Vagina (tissue), 2 donors: Measurements from ENCODE around the gene MIPEP.

Source experiments
- CTCF ChIP-seq, 3 experiments: fragments of 450-650 bp in 2 of 3; fragments of 200-600 bp in 1 of 3; sonication (generic) in 1 of 3; IDR thresholded peaks; one replicate each; pipeline ENCODE4 v1.5.1; 2017 to 2019; ENCODE audit warnings: antibody characterized with exemption in 3 of 3, mild to moderate bottlenecking in 2 of 3, moderate library complexity in 2 of 3
- POLR2AphosphoS5 ChIP-seq, 2 donors: sonication (generic); formaldehyde crosslinking; IDR thresholded peaks; one replicate each; pipeline ENCODE4 v1.9.0; 2017; ENCODE audit warnings: antibody characterized with exemption in 2 of 2, mild to moderate bottlenecking in 2 of 2, low read depth in 1 of 2; ENCODE audit not compliant: insufficient read depth in 1 of 2

GRCh38 chr13:23844132-23844531 is 45.1 kb downstream of the MIPEP start:
- no peak for TF ChIP-seq CTCF (IDR thresholded peaks at IDR 0.05)
- no peak for TF ChIP-seq POLR2AphosphoS5 (IDR thresholded peaks at IDR 0.05; ENCODE audit: insufficient read depth in 1 of 2, low read depth in 1 of 2)
